K562 (cell line): ENCODE data around the gene C12orf43. TPM values are rescaled to one million over a fixed set of nuclear protein-coding genes. Genes with fewer than 3 reads are reported as not detected.

Experiments
- CHD1 ChIP-seq: fragments of 200-600 bp; sonication (generic); IDR thresholded peaks from one replicate; pipeline ENCODE4 v1.6.1; 2012; ENCODE audit warnings: mild to moderate bottlenecking, moderate library complexity, low read length, inconsistent platforms
- CREB1 ChIP-seq, 2 experiments: sonication (generic) in 1 of 2; formaldehyde crosslinking in 1 of 2; IDR thresholded peaks; 2 replicates each; pipeline versions ENCODE4 v1.6.1 to v1.8.0; 2012 to 2022; ENCODE audit warnings: inconsistent platforms in 1 of 2, mild to moderate bottlenecking in 1 of 2, missing genetic modification reagents in 1 of 2, moderate library complexity in 1 of 2
- CREM ChIP-seq: IDR thresholded peaks from 2 replicates; pipeline ENCODE4 v1.6.1; 2014; ENCODE audit warnings: antibody characterized with exemption, low read depth
- KHSRP ChIP-seq: fragments of 450-650 bp; IDR thresholded peaks from 2 replicates; pipeline ENCODE4 v1.6.1; 2017
- RUNX1 ChIP-seq: sonication (generic); IDR thresholded peaks from 2 replicates; pipeline ENCODE4 v1.6.1; 2016; ENCODE audit warnings: antibody characterized with exemption, low read depth
- SIN3A ChIP-seq, 2 experiments: fragments of 150-350 bp in 1 of 2; IDR thresholded peaks; 2 replicates each; pipeline ENCODE4 v1.6.1; 2011 to 2016; ENCODE audit warnings: borderline replicate concordance in 2 of 2, low read depth in 2 of 2, low read length in 2 of 2, mild to moderate bottlenecking in 2 of 2, moderate library complexity in 2 of 2; ENCODE audit not compliant: control insufficient read depth in 1 of 2
- ZBTB11 ChIP-seq, 3 experiments: fragments of 200-800 bp in 1 of 3; fragments of 250-450 bp in 1 of 3; fragments of 450-650 bp in 1 of 3; sonication (Bioruptor Pico) in 1 of 3; sonication (Bioruptor generic) in 1 of 3; formaldehyde crosslinking in 1 of 3; IDR thresholded peaks; 2 replicates each; pipeline versions ENCODE4 v1.6.1 to v1.8.0; 2016 to 2022; ENCODE audit warnings: mild to moderate bottlenecking in 2 of 3, missing genetic modification characterization in 2 of 3, missing compliant biosample characterization in 1 of 3, moderate library complexity in 1 of 3
- ZBTB12 ChIP-seq: fragments of 250-450 bp; sonication (Bioruptor Pico); IDR thresholded peaks from 2 replicates; pipeline ENCODE4 v1.4.0; 2020
- ZBTB5 ChIP-seq: fragments of 450-650 bp; IDR thresholded peaks from 2 replicates; pipeline ENCODE4 v1.6.1; 2017; ENCODE audit warnings: antibody characterized with exemption
- ZFP1 ChIP-seq: fragments of 450-650 bp; formaldehyde crosslinking; IDR thresholded peaks from 2 replicates; pipeline ENCODE4 v1.4.0; 2020; ENCODE audit warnings: mild to moderate bottlenecking, mixed read lengths
- ZFP30 ChIP-seq: fragments of 250-450 bp; sonication (Bioruptor Pico); IDR thresholded peaks from 2 replicates; pipeline ENCODE4 v1.8.0; 2022; ENCODE audit warnings: moderate library complexity, mild to moderate bottlenecking, inconsistent platforms, borderline replicate concordance
- ZFX ChIP-seq: sonication (generic); formaldehyde crosslinking; IDR thresholded peaks from 2 replicates; pipeline ENCODE4 v1.8.0; 2022; ENCODE audit warnings: mild to moderate bottlenecking, missing genetic modification reagents, moderate library complexity
- ZNF134 ChIP-seq: fragments of 250-450 bp; sonication (Bioruptor Pico); conservative IDR thresholded peaks from 2 replicates; pipeline ENCODE4 v1.4.0; 2020
- ZNF175 ChIP-seq: fragments of 200-800 bp; sonication (Bioruptor generic); IDR thresholded peaks from 2 replicates; pipeline ENCODE4 v1.6.1; 2016; ENCODE audit warnings: low read depth, mild to moderate bottlenecking, missing genetic modification characterization, missing compliant biosample characterization
- ZNF639 ChIP-seq, 2 experiments: fragments of 200-800 bp in 1 of 2; sonication (Bioruptor generic) in 1 of 2; sonication (generic) in 1 of 2; formaldehyde crosslinking in 1 of 2; IDR thresholded peaks in 1 of 2; conservative IDR thresholded peaks in 1 of 2; 2 replicates each; pipeline versions ENCODE4 v1.5.0 to v1.6.1; 2016 to 2020; ENCODE audit warnings: missing compliant biosample characterization in 1 of 2, missing genetic modification characterization in 1 of 2, missing genetic modification reagents in 1 of 2
- polyA plus RNA-seq, 8 experiments: library from polyadenylated mRNA; depleted of rRNA in 4 of 8; stranded (reverse) in 5 of 8; unstranded in 3 of 8; fragments of >200 nt; fragmentation: Nextera tagmentation in 2 of 8; fragmentation: Illumina TruSeq in 1 of 8; extraction: Ambion mirVana in 2 of 8; extraction: Trizol in 1 of 8; gene quantifications; 2 replicates each; pipeline versions ENCODE4 v1.2.1 to v1.2.3, GENCODE V29; 2011 to 2014; ENCODE audit warnings: inconsistent platforms in 1 of 8, missing spikeins in 1 of 8
- total RNA-seq, 7 experiments: library from RNA; depleted of rRNA in 6 of 7; stranded (reverse); fragments of >200 nt in 6 of 7; fragmentation: Illumina TruSeq in 2 of 7; extraction: Trizol in 2 of 7; gene quantifications; 2 replicates each; pipeline versions ENCODE4 v1.2.1 to v1.2.3, GENCODE V29; 2011 to 2021; ENCODE audit warnings: low replicate concordance in 1 of 7

Gene C12orf43
- total and polyA plus RNA-seq, 9 of the 15 experiments (the other 6 are each of a cell fraction or from before 2014, with no cell fraction given) = 4.3 to 22.2 (median 16.8) TPM

- peak; percentile 73 to 79; a peak in 3 of 4 replicates for TF ChIP-seq SIN3A (IDR thresholded peaks at IDR 0.05; ENCODE audit: borderline replicate concordance in 2 of 2, control insufficient read depth in 1 of 2, low read depth in 2 of 2, low read length in 2 of 2)
- no peak for TF ChIP-seq ZNF134 (CRISPR knock-in tag)
- TF ChIP-seq ZBTB5 = no peak
- peak in 1 of 3 experiments; percentile 69; a peak in 2 of 6 replicates for TF ChIP-seq ZBTB11 (CRISPR knock-in tag; IDR thresholded peaks at IDR 0.05)
- peak; percentile 41 for TF ChIP-seq CHD1
- TF ChIP-seq ZNF175 = peak; percentile 79; the same call in 1 of the 2 replicates
- TF ChIP-seq ZFP30 = no peak
- TF ChIP-seq CREB1 (IDR thresholded peaks at IDR 0.05) = peak; percentile 93
- peak; percentile 96 for TF ChIP-seq CREB1 (CRISPR knock-in tag; IDR thresholded peaks at IDR 0.05)
- TF ChIP-seq ZFX (CRISPR knock-in tag) = peak; percentile 51
- TF ChIP-seq CREM = peak; percentile 98
- TF ChIP-seq ZNF639 (CRISPR knock-in tag; conservative IDR thresholded peaks at IDR 0.05 in 1 of 2, IDR thresholded peaks at IDR 0.05 in 1 of 2) = peak in 1 of 2 experiments; percentile 64; a peak in 2 of 4 replicates
- TF ChIP-seq RUNX1 = no peak
- no peak for TF ChIP-seq ZFP1
- TF ChIP-seq ZBTB12 (CRISPR knock-in tag) = peak; percentile 92
- peak; percentile 80 for TF ChIP-seq KHSRP
Measured at GRCh38 chr12:121015825-121016766, at the start of gene C12orf43 (continued).
